Right lung (tissue), 10 donors: Measurements from ENCODE around the gene TMPRSS3. TPM values are rescaled to one million over a fixed set of nuclear protein-coding genes. Genes with fewer than 3 reads are reported as not detected.
A peak's percentile ranks its signal among the peaks of the same experiment; 100 is the strongest.

Experiments used
- DNase-seq, 2 donors: peaks; one replicate each; pipeline ENCODE4 v3.0.0-alpha.2; 2013
- long read RNA-seq, 8 donors: transcript quantifications; one replicate each; lab custom pipeline, GENCODE V29; 2026
- polyA plus RNA-seq, 5 donors: library from polyadenylated mRNA; unstranded; fragments of 120-200 nt; gene quantifications; one replicate each; pipeline versions ENCODE4 v1.2.1 to v1.2.3, GENCODE V29; 2013; ENCODE audit warnings: inconsistent platforms in 1 of 5, low replicate concordance in 1 of 5; ENCODE audit not compliant: insufficient read length in 5 of 5, insufficient read depth in 1 of 5

The TMPRSS3 gene
- 1 to 10 TPM in 1 of 5 donors, under 1 TPM in 4; 0.58 to 1.0 (median 0.64) TPM for polyA plus RNA-seq
- long read RNA-seq, donor 1: 0 reads
- long read RNA-seq, donor 2: 0 reads
- long read RNA-seq, donor 3: 0 reads
- long read RNA-seq, donor 4: 0 reads
- long read RNA-seq, donor 5: 0 reads
- long read RNA-seq, donor 6: 0 reads
- long read RNA-seq, donor 7: 0 reads
- long read RNA-seq, donor 8: 0 reads

DNA sequence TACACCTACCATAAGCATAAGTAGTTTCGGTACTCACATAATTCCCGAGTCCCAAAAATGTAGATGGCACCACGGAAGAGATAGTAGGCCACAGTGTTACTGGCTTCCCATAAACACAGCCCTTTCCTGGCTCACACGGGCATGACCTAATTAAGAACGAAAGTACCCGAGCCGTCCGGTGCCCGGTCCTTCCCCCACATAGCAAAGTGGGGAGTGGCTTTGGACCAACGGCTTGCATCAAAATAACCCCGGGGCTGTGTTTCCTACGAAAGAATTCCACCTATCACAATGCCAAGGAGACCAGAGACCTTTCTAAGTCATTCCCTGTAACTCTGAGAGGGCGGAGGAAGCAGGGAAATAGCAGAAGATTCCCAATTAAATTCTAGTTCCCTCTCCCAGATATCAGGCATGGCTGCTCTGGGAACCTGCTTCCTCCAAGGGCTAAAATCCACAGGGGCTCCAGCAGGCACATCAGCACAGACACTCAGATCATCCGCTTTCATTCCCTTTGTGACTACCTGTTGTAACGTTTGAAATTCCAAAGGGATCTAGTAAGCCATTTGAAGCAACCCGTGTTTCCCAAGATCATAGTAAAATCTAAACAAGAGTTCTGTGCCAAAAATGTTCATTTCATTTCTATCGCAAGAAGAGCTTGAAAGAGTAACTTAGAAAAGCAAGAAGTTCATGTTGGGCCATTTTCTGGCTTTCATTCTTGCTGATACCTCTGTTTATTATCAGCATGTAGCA lies at the start of gene TMPRSS3:
Gene TMPRSS3 (minus strand): TSS at position 148 of the 747 bp plus-strand sequence. CDS start 635 bp downstream, outside the sequence.
- no peak for DNase-seq

DNA sequence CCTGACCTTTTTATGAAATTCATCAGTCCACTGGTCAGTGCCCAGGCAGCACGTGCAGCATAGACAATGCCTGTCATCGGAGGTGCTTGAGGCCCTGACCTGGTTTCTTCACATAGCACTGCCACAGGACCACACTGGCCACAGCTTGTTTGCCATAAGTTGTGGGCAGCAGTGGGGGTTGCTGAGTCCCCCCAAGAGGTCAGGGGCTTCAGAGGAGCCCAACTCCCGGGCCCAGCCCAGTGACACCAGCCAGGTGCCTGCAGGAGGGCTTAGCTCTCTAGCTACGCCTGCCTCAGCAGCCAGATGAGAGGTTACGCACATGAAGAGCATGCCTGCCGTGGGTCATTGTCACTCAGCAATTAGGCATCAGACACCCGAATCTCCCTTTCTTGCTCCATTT lies 49.5 kb upstream of the TMPRSS3 start:
- DNase-seq: no peak

DNA sequence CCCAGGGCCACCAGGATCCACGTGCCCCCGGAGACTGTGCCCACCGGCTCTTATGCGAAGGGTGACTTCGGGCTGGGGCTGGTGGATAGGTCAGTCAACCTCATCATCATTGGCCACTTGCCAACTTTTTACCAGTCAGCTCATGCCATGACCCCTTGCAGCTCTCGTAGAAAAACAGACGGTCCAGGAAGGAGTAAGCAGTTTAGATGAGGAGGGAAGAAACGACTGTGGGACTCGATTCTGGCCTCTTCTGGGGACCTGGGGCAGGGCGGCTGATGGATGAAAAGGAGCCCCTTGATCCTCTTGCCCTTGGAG lies 48.9 kb upstream of the TMPRSS3 start:
- DNase-seq: no peak

DNA sequence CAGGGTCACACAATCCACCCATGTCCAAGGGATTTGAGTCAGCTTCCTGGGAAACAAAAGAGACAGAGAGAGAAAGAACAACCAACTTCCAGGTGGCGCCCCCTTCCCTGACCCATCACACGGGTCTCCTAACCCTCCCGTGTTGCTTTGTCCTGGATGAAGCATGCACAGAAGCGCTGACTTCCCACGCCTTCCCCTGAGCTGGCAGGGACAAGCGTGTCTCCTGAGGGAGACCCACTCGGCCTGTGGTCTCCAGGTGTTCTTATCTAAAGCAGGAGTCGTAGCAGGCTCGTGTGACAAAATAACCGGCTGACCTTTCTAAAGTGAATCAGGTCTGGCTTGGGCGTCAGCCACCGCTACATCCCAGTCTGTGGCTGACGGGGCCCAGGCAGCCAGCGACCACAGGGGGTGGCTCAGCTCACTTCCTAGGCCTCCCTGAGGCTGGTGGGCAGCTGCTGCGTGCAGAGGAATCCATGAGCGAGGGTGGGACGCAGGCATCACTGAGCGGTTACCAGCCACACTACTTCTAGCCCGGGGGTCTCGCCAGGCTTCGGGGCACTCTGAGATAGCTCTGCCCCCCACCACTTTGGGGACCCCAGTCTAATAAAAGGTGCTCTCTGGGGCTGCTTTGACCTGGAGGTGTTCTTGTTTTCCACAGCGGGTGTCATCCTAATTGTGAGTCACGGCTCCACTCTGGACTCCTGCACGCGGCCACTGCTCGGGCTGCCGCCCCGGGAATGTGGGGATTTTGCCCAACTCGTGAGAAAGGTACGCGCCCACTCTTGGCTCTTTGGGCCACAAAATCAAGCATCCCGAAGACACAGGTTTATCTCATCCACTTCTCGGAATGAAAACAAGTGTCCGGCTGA lies 48.3 kb upstream of the TMPRSS3 start:
- DNase-seq: no peak

DNA sequence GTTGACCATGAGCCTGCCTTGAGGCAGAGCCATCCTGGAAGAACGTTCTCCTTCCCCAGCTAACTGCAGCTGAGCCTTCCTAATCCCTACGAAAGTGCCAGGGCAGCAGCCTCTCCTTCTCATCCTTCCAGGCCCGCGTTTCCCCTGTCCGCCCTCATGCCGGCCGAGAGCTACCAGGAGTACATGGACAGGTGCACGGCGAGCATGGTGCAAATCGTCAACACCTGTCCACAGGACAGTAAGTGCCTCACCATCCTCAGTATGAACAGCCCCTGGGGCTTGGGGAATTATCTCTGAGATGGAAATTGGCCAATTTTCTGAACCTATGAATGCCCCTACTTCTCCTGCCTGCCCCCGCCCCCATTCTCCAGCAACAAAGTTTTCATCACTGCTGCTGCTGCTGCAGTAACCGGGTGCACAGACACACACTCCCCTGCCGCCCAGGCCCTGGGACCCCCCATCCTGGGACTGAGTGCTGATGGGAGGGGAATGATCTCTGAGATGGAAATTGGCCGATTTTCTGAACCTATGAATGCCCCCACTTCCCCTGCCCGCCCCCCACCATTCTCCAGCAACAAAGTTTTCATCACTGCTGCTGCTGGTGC lies 47.4 kb upstream of the TMPRSS3 start:
- no peak for DNase-seq

DNA sequence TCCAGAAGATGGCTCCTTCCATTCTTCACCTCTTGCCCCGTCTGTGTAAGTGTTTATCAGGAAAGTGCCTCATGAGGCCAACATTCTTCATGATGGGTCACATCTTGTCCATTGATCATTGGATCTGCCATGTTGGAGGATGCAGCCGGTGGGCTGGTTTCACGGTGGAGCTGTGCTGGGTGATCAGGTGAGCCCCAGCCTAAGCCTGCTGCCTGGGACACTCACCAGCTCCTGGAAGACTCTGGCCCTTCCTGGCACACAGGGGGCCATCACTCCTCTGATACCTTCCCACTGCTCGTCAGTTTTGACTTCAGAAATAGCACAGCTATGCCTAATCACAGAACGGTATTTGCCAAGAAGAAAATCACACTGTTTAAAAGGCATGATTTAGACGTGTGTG lies 46.1 kb upstream of the TMPRSS3 start:
- no peak for DNase-seq

DNA sequence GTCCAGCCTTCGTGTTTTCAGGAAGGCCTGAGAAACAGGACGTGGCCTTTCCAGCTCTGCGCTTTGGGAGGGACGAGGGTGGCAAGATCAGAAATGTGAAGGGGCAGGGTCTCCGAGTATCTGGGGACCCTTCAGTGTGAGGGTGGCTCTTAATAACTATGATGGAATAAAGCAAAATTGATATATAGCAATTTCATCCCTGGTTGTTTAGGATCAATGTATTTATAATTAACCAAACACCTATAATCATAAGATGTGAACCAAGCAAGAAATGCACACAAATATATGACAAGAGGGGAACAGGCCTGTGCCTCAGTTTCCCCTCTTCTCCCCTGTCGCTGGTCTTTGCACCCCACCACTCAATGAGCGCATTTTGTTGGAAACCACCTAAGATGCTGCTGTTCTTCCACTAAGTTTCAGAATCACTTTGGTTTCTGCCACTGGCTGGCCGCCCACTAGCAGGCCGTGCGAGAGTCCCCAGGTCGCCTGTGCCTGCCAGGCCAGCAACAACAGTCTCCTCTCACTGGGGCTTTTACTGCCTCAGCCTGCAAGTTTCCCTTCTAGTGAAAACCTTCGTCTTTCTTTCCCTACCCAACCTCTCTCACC lies 44.4 kb upstream of the TMPRSS3 start:
- no peak for DNase-seq

DNA sequence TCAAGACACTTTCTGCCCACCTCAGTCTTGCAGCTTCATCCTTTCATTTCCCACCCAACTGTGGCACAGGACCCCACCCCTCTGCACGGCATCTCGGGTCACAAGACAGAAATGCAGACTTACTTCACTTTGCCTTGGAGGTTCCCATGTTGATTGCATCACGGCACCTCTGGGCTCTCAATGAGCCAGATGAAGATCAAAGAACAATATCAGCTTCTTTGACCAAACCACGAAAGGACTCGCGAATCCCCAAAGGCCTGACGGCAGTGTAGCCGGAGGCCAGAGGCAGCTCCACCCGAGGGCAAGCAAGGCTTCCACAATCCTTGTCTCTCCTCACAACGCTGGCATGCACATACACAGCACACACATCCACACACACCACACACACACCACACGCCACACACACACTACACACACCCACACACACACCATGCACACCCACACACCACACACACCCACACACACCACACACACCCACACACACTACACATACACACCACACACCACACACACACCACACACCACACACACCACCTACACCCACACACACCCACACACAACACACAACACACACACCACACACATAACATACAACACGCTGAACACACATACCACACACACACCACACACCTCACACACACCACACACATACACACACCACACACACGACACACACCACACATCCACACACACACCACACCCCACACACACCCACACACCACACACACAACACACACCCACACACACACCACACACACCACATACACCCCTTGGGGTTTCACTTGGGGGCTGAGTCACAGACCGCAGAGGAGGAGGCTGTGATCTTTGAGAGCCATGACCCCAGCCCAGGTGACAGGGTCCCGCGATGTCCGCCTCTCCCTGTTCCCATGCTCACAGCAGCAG lies 43.7 kb upstream of the TMPRSS3 start:
- DNase-seq: no peak

DNA sequence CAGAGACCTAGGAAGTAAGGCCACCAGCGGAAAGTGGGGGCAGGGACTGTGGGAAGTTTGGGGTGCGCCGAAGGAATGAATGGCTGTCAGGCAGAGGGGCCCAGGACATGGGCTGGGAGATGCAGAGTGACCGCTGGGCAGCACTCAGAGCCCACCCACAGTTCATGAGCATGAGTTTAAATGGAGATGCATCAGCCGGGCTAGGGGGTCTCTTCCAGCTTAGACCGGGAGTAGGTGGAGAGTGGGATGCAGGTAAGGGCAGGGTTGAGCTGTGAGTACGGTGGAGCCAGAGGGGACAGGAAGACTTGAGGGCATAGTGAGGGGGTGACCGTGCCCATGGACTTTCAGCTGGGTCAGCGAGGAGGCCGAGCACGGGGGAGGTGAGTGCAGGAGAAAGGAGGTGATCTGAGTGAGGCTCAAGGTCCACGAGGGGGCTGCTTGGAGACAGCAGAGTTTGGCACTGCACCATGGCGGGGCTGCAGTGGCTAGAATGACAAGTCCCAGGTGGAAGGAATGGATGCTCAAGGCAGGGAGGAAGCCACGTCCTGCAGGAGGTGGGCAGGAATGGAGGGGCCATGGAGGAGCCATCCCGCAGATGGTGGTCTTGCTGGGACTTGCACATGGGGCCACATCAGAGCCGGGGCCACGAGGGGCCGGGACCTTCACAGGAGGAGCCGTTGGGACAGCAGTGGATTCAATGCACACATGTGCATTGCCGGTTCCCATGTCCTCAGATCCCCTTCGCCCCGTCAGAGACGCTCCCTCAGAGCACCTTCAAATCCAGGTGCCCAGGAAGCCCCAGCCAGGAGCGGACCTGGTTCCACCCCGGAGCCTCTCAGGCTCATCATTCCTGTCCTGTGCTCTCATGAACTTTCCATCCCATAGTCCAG lies 42.7 kb upstream of the TMPRSS3 start:
- no peak for DNase-seq

DNA sequence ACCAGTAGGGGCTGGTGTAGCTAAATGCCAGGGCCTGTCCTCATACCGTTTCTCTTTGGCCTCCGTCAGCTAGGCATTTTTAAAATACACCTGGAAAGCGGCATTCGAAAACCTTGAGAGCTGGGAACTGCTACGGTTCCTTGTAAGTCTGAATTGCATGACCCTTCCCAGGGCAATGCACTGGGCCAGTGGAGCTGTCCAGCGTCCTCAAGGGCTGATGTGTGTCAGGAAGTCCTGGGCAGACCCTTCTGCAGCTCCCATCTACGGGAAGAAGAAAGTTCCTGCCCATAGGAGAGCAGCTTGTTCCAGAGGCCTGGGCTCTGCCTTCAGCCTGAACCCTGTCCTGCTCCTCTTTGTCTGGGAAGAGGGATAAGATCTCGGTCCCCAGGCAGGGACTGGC lies 41.9 kb upstream of the TMPRSS3 start:
- DNase-seq: peak in 1 of 2 donors; percentile 14

DNA sequence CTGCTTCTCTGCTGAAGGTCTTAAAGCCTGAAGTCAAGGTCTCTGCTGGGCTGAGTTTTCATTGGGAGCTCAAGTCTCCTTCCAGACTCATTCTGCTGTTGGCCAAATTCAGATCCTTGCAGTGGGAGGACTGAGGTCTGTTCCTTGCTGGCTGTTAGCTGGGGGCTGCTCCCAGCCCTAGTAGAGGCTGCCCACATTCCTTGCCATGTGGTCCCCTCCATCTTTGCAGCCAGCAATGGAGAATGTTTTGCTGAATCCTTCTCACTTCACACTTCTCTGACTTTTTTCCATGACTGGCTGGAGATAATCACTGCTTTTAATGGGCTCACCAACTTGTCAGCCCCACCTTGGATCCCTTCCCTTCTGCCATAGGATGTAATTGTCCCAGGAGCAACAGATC lies 41.1 kb upstream of the TMPRSS3 start:
- no peak for DNase-seq

DNA sequence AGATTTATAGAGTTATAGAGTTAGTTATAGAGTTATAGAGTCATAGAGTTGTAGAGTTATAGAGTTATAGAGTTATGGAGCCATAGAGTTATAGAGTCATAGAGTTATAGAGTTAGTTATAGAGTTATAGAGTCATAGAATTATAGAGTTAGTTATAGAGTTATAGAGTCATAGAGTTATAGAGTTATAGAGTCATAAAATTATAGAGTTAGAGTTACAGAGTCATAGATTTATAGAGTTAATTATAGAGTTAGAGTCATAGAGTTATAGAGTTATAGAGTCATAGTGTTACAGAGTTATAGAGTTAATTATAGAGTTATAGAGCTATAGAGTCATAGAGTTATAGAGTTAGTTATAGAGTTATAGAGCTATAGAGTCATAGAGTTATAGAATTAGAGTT lies 40.0 kb upstream of the TMPRSS3 start:
- no peak for DNase-seq

DNA sequence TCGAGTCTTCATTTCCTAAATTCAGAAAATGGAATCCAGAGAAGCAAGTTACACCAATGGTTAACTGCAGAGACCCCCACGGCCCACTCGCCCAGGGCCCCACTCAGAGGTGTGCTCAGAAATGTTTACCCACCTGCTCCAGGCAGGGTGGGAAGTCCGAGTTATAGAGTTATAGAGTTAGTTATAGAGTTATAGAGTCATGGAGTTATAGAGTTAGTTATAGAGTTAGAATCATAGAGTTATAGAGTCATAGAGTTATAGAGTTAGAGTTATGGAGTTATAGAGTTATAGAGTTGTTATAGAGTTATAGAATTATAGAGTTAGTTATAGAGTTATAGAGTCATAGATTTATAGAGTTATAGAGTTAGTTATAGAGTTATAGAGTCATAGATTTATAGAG lies 39.5 kb upstream of the TMPRSS3 start:
- DNase-seq: no peak

DNA sequence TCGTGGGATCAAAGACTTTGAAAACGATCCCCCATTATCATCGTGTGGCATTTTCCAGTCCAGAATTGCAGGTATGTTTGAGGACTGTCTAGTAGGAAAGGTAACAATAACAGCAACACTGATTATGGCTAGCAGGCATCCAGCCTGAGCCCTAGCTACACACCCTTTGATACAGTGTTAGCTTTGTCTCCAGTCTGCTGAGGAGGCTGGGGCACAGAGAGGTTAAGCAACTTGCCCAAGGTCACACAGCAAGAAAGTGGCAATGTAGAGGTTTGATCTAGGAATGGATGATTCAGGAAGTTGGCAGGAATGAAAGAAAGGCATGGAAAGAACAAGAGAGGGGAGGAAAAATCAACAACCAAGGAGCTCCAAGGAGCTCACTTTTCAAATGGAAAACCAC lies 39.0 kb upstream of the TMPRSS3 start:
- DNase-seq: no peak

DNA sequence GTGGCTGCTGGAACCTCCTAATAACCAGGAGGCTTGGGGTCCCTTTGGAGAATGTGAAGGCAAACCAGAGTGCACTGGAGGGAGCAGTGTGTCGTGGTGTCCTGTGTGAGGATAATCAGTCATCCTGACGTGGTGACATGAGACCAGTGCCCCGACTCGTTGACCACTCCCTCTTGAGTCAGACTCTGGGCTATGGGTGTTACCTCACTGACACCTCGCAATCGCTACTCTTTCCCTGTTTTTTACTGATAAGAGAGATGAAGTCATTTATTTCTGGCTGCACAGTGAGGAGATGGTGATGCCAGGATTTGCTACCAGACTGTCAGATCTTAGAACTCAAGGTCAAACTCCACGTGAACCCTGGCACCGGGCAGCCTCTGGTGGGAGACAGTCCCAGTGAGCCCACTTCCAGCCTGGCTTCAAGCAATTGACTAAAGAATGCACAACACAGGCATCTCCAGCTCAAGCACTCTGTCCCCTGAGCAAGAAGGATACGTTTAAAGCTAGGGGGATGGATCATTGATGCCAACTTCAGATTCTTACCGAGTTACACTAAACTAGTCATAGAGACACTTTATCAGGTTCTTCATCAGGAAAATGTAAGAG lies 38.2 kb upstream of the TMPRSS3 start:
- DNase-seq: no peak

DNA sequence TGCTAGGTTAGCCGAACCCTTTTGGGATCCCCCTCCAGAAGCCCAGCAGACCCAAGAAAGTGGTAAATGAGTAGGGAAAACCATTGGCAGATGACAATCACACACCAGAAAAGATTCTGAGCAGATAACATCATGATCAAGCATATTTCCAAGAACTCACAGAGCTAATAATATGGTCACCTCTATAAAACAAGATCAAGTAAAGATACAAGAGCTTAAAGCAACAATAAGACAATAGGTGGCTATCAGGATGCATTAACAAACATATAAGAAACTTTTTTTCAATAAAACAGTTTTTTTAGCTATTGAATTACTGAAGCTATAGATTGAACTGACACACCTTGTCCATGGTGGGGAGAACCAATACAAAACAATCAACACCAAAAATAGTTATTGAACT lies 36.8 kb upstream of the TMPRSS3 start:
- no peak for DNase-seq

DNA sequence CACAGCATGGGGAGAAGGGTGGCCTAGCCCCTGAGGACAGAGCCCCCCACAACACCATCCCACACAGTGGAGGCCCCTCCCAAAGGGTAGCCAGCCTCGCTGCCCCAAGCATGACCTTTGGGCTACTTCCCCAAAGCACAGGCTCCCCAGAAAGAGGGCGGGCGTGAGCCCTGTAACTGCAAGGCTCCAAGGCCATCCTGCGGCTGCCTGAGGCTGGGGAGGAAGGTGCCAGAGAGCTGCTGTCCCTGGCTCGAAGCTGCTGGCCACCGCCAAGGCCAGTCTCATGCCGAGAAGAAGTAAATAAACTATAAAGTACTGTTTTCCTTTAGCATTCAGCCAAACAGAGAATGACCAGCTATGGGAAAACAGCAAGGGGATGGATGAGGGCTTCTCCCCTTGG lies 35.3 kb upstream of the TMPRSS3 start:
- DNase-seq: no peak

DNA sequence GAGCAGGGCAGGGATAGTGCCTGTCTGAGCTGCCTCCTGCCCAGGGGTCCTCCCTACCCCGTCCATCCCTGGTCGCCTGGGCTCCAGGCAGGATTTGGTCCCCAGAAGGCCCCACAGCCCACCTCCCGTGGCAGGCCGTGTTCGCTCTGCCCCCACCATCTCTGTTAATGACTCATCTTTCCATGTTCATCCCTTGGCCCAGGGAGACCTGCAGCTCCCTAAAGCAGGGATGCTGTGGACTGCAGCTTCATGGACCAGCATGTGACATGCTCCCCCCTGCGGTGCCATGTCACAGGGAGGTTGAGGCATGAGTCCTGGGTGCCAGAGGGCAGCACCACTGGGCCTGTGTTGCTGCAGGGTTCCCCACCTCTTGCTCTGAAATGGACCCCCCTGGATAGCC lies 34.7 kb upstream of the TMPRSS3 start:
- no peak for DNase-seq

DNA sequence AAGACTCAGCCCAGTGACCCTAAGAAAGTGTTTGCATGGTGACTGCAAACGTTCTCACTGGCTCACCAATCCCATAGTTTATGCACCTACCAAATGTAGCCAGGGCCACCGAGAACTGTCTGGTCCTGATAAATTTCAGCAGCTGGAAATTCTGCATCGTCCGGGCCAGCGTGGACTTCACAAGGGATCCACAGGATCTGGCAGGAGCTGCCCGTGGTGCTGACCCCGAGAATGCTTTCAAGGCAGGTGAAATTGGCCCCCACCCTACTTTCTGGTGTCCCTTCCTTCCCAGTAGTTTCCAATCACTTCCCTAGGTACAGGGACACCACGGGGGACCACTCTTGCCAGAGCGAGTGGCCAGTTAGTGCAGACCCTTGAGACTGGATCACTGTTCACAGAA lies 34.0 kb upstream of the TMPRSS3 start:
- no peak for DNase-seq
